ENCODE measurements around the gene SELENOV.
A peak's percentile ranks its signal among the peaks of the same experiment; 100 is the strongest.

The SELENOV gene

DNA sequence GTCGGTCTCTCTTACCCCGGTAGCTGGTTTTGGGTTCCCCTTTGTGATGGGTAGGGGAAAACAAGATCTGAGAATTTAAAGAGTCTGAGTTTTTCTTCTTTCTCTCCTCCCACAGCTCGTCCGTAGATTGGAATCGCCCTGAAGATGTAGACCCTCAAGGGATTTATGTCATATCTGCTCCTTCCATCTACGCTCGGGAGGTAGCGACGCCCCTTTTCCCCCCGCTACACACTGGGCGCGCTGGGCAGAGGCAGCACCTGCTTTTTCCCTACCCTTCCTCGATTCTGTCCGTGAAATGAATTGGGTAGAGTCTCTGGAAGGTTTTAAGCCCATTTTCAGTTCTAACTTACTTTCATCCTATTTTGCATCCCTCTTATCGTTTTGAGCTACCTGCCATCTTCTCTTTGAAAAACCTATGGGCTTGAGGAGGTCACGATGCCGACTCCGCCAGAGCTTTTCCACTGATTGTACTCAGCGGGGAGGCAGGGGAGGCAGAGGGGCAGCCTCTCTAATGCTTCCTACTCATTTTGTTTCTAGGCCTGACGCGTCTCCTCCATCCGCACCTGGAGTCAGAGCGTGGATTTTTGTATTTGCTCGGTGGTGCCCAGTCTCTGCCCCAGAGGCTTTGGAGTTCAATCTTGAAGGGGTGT is 7.1 kb upstream of the SELENOV start:
- TF ChIP-seq, protein P1, sequence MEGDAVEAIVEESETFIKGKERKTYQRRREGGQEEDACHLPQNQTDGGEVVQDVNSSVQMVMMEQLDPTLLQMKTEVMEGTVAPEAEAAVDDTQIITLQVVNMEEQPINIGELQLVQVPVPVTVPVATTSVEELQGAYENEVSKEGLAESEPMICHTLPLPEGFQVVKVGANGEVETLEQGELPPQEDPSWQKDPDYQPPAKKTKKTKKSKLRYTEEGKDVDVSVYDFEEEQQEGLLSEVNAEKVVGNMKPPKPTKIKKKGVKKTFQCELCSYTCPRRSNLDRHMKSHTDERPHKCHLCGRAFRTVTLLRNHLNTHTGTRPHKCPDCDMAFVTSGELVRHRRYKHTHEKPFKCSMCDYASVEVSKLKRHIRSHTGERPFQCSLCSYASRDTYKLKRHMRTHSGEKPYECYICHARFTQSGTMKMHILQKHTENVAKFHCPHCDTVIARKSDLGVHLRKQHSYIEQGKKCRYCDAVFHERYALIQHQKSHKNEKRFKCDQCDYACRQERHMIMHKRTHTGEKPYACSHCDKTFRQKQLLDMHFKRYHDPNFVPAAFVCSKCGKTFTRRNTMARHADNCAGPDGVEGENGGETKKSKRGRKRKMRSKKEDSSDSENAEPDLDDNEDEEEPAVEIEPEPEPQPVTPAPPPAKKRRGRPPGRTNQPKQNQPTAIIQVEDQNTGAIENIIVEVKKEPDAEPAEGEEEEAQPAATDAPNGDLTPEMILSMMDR (conservative IDR thresholded peaks at IDR 0.05; ENCODE audit: low read depth, low read length) = no peak
- no peak for DNase-seq (ENCODE audit: low read depth)
- peak overlapping the region; percentile 53 for H3K4me3 ChIP-seq (ENCODE audit: low read length)

DNA sequence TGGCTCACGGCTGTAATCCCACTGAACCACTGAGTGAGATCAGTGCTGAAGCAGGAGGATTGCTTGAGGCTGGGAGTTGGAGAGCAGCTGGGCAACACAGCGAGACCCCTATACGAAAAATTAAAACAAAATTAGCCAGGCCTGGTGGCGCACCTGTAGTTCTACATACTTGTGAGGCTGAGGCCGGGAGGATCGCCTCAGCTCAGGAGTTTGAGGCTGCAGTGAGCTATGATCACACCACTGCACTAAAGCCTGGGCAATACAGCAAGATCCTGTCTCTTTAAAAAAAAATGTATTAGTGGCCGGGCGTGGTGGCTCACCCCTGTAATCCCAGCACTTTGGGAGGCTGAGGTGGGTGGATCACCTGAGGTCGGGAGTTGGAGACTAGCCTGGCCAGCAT is 6.3 kb upstream of the SELENOV start:
- TF ChIP-seq, protein P1 (conservative IDR thresholded peaks at IDR 0.05; ENCODE audit: low read depth, low read length) = no peak
- no peak for DNase-seq (ENCODE audit: low read depth)
- H3K4me3 ChIP-seq (ENCODE audit: low read length) = no peak overlapping the region

GRCh38 chr19:39509233-39509632 is 5.7 kb upstream of the SELENOV start:
- no peak overlapping the region for H3K4me3 ChIP-seq (ENCODE audit: low read length)
- TF ChIP-seq, protein P1 (conservative IDR thresholded peaks at IDR 0.05; ENCODE audit: low read depth, low read length) = no peak
- DNase-seq (ENCODE audit: low read depth) = no peak

- no peak for DNase-seq (ENCODE audit: low read depth)
- H3K4me3 ChIP-seq (ENCODE audit: low read length) = no peak overlapping the region
- TF ChIP-seq, protein P1 (conservative IDR thresholded peaks at IDR 0.05; ENCODE audit: low read depth, low read length) = no peak
These were observed 2.0 kb upstream of the SELENOV start for GRCh38 chr19:39512988-39513387.

- TF ChIP-seq, protein P1 (conservative IDR thresholded peaks at IDR 0.05; ENCODE audit: low read depth, low read length) = no peak
- peak overlapping the region; percentile 17 for H3K4me3 ChIP-seq (ENCODE audit: low read length)
- DNase-seq (ENCODE audit: low read depth) = no peak
These were observed 732 bp downstream of the SELENOV start for GRCh38 chr19:39515551-39516191.

DNA sequence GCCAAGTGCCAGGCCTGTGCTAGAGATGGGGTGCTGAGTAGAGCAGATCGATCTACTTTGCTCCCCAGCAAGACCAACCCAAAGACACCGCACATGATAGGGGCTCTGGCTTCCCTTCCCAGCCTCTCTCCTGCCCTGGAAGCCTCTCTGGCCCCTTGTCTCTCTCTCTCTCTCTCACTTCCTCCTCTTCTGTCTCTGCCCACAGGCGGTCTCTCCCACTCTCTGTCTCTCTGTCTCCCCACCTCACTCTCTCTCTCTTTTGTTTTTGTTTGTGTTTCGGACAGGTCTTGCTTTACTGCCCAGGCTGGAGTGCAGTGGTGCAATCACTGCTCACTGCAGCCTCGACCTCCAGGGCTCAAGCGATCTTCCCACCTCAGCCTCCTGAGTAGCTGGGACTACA is 1.3 kb downstream of the SELENOV start:
- no peak overlapping the region for H3K4me3 ChIP-seq (ENCODE audit: low read length)
- TF ChIP-seq, protein P1 (conservative IDR thresholded peaks at IDR 0.05; ENCODE audit: low read depth, low read length) = no peak
- no peak for DNase-seq (ENCODE audit: low read depth)

DNA sequence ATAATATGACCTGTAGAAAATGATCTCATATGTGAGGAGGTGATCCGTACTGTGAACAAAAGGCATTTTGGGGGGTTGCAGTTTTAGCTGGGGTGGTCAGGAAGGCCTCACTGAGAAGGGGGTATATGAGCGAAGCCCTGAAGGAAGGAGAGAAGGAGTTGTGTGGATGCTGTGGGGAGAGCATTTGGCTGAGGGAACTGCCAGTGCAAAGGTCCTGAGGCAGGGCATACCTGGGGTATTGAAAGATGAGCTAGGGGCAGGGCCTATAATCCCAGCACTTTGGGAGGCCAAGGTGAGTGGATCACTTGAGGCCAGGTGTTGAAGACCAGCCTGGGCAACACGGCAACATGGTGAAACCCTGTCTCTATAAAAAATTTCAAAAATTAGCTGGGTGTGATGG is 2.5 kb downstream of the SELENOV start:
- H3K4me3 ChIP-seq (ENCODE audit: low read length) = no peak overlapping the region
- no peak for DNase-seq (ENCODE audit: low read depth)
- TF ChIP-seq, protein P1 (conservative IDR thresholded peaks at IDR 0.05; ENCODE audit: low read depth, low read length) = no peak
